Measurements from ENCODE around the gene CCDC89.
A peak's percentile ranks its signal among the peaks of the same experiment; 100 is the strongest.
"Not testable (repeated sequence)": the region's sequence is repeated elsewhere in the genome, so short reads cannot be mapped to it uniquely, and the experiment has no call there.

CCDC89 gene

DNA sequence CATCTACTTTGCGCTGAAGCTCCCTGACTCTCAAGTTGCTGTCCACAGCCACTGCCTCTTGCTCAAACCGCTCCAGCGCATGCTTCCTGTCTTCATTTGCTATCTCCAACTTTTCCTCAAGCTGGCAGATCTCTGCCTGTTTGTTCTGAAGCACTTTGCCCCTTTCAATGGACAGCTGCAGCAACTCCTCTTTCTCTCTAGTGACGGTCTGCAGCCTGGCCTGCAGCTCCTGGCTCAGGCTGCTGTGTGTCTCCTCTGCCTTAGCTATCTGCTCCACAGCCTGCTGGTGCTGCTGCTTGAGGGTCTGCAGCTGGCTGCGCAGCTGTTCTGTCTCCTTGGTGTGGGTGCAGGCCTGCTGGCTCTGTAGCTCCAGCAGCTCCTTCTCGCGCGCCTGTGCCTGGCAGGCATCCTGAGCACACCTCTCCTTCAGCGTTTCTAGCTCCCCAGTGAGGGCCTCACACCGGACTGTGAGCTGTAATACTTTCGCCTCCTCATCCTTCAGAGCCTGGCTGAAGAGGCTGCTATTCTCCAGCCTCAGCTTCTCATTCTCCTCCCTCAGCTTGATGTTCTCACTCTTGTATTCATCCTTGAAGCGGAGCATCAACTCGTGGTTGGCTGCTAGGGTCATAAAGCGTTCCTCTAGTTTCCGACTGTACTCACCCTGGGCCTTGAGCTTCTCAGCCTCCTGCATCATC is 723 bp downstream of the CCDC89 start:
- peak; percentile 85 for DNase-seq

DNA sequence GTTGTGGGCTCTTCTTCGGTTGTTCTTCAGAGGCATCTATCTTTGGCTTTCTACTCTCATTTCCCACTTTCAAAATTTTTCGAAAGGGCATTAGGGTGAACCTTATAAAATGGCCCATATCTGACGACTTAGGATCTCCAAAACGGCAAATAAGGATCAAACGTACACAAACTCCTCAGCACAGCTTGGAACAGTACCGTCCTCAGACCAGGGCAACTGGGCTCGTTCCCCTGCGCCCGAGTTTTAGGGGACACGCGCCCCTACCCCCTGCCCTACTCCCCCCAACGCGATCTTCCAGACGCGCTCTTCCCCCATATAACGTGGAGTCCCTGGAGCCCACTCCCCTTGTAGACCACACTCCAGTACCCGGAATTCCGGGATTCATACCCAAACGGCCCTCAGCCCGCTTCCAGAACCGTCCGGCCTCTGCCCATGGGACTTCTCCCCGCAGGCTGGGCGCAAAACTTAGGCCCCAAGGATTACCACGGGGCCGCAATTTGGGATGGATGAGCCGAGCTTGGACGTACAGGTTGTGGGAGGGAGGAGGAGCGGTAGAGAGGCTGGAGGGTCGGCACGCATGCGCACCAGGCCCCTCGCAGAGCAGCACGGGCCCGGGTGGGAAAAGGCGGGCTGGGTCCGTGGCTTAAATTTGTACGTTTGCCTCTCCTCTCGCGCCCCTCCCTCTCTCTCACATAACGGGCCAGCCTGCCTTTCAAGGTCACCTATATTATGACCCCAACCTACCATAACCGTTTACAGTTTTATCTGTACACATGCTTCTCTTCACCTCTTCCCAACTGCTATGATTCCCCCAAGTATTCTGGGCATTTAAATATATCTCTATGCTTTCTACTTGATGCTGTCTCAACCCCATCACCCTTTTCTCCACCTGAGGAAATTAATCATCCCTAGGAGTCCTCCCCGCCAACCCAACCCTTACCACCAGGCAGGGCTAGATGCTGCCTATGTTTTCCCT is 3.4 kb downstream of the CCDC89 start:
- peak; percentile 89 for DNase-seq

DNA sequence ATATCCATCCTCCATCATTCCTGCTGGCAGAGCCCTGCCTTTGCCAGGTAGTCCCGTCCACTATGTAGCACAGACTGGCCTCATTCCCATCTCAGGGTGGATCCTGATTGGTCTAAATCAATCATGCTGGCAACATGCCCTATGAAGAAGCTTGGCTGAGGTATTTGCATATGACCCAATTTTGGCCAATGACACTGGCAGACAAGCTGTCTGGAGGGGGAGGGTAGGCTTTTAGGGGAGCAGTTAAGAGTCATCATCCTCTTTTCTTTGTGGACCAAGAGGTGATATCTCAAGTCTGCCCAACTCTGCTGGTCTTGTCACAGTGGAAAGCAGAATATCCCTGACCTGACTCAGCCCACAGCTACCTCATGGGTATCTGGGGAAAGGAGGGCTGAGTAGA is 5.1 kb downstream of the CCDC89 start:
- no peak for DNase-seq

DNA sequence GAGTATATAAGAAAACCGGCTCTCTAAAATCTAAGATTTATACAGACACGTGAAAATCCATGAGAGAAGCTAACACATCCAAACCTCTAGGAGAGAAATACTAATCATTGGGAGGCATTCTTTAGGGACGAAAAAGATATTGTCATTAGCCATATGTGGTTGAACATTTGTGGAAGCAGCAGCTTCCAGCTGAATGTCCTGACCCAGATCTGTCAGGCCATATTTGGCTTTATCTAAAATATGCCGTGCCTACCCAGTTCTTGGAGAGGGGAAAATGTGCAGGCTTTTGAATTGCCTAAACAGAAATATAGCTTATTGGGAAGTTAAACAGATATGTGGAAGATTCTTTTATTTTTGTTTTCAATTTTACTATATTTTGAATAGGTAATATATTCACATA is 6.4 kb downstream of the CCDC89 start:
- DNase-seq: no peak

DNA sequence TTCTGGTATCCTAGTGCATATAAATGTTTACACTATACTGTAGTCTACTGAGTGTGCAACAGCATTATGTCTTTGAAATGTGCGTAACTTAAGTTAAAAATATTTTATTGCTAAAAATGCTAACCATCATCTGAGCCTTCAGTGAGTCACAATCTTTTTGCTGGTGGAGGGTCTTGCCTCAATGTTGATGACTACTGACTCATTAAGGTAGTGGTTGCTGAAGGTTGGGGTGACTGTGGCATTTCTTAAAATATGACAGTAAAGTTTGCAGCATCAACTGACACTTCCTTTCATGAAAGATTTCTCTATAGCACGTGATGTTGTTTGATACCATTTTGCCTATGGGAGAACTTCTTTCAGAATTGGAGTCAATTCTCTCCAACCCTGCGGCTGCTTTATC is 12.6 kb downstream of the CCDC89 start:
- DNase-seq: no peak

DNA sequence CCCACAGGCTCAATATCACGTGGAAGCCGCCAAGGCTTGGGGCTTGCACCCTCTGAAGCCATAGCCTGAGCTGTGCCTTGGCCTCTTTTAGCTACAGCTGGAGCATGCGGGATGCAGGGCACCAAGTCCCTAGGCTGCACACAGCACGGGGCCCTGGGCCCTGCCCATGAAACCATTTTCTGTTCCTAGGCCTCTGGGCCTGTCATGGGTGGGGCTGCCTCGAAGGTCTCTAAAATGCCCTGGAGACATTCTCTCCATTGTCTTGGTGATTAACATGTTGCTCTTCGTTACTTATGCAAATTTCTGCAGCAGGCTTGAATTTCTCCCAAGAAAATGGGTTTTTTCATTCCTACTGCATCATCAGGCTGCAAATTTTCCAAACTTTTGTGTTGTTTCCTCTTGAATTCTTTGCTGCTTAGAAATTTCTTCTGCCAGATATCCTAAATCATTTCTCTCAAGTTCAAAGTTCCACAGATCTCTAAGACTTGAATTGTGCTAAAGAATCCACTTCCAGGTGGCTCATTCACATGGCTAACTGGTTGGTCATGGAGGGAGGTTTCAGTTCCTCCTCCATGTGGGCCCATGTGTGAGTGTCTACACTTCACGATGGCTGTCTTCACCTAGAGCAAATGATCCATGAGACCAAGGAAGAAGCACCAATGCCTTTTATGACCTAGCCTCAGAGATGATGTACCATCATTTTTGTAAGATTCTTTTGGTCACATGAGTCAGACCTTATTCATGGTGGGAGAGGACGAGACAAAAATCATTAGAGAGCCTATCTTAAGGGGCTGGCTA is 13.7 kb downstream of the CCDC89 start:
- DNase-seq: no peak

DNA sequence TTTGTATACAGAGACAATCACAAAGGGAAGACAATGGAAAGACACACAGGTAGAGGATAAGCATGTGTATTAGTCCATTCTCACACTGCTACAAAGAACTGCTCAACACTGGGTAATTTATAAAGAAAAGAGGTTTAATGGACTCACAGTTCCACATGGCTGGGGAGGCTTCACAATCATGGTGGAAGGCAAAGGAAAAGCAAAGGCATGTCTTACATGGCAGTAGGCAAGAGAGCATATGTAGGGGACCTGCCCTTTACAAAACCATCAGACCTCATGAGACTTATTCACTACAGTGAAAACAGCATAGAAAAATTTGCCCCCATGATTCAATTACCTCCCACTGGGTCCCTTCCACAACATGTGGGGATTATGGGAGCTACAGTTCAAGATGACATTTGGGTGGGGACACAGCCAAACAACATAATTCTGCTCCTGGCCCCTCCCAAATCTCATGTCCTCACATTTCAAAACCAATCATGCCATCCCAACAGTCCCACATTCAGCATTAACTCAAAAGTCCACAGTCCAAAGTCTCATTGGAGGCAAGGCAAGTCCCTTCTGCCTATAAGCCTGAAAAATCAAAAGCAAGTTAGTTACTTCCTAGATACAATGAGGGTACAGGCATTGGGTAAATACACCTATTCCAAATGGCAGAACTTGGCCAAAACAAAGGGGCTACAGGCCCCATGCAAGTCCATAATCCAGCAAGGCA is 14.9 kb downstream of the CCDC89 start:
- not testable (repeated sequence) for DNase-seq

DNA sequence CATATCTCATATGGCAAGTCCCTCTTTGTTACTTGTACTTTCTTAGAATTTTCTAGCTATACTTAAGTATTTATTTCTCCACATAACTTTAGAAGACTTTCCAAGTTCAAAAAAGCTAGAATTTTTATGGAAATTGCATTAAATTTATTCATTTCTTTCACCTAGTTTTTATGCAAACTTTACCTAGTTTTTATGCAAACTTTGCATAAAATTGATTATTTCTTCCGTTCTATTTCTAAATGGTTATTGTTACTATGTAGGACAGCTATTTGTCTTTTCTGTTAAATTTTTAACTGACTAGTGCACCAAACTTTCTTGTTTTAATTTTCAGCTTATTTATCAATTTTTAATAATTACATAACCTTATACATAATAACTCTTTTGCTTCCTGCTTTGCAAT is 17.8 kb downstream of the CCDC89 start:
- DNase-seq: no peak

DNA sequence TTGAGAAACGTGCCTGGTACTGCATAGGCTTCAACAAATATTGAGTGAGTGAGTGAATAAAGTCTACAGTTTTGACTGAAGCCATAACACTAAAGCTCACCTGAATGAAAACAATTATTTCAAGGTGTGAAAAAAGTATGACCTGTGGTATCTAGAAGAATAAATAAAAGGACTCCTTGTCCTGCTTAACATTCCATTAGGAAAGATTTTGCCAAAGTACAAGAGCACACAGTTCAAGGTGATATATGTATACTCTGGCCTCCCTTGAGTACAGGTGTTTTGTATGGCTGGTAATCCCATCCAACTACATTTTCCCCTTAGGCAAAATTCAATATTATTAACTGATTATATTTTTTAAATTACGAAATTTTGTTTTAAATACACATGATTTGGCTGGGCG is 19.3 kb downstream of the CCDC89 start:
- DNase-seq: no peak

DNA sequence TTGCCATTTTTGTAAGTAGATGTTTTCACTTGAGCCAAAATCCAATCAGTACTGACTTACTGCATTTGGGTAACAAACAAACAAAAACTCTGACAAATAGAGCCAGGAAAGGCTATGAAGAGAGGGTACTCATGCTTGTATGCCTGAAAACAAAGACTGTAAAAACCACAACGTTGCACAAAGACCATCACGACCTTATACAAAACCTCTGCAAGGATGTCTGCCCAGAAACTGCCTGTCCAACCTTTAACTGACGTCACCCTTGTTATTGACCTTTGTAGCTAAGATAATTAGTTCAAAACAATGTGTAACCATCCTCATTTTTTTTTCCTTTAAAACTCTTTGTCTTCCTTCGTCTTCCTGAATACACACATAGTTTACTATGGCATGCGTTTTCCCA is 20.3 kb downstream of the CCDC89 start:
- DNase-seq: no peak

DNA sequence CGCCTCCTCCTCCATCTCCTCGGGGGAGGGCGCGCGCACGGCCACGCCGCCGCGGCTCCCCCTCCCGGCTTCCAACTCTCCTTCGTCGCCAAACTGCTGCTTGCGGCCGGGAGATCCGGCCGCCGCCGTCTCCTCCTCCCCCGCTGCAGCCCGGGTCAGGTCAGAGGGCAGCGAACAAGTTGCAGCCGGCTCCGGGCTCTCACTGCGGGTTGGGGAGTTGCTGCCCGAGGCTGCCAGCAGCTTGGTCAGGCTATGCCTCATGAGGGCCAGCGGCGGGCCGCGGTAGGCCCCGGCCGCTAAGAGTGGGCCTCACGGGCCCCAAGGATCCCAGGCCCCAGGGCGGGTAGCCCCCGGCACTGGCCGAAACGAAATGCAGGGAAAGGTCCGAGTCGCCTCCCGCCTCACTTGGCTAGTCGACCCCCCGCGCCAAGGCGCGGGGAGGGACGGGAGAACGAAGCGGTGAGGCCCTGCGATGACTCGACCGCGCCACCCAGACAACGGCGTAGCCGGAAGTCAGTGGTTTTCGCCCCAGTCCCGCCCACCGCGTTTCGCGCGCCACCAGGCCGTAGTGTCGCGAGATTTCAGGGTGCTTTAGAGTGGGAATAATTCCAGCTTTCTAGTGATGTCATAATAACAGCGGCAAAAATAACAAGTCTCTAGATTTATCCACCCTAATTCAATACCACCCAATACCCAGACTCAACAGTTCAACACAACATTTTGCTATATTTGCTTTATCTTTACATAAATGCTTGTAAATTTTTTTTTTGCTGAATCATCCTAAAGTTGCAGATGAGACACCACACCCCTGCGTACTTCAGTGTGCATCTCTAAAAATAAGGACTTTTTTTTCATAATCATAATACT is 21.1 kb downstream of the CCDC89 start, which contains the start of gene CREBZF:
Gene CREBZF (minus strand): TSS at position 515 of the 867 bp plus-strand sequence. CDS start 254 bp downstream, at position 261.
- peak; percentile 97 for DNase-seq

DNA sequence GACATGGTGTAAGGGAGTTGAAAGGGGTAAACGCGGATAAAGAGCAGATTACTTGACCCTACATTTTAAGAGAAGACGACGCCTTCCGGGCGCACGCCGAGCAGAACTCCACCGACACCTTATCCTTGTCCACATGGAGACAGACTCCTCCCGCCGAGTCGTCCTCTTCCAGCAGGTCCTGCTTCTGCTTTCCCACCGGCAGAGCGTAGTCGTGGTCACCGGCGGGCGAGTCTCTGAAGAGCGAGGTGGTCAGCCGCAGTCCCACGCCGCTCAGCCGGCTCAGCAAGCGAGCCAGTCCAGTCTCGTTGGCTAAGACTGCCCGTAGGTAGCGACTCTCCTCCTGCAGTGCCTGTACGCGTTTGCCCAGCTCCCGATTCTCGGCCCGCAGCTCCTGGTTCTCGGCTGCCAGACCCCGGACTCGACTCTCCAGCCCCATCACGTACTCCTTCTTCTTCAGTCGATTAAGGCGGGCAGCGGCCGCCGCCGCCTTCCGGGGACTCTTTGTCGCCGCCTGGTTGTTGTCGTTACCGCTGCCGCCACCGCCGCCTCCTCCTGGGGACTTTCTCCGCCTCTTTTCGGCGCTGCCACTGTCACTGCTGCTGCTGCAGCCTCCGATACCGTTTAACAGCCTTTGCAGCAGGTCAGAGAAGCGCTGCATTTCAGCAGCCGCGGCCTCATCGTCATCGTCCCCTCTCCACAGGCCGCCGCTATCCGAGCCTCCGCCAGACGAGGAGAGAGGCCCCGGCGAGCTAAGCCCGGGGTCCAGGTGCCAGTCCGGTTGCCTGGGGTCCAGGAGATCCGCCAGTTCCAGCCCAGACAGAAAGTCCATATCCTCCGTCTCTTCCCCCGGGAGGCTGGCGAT is 22.0 kb downstream of the CCDC89 start:
- DNase-seq: peak; percentile 84

DNA sequence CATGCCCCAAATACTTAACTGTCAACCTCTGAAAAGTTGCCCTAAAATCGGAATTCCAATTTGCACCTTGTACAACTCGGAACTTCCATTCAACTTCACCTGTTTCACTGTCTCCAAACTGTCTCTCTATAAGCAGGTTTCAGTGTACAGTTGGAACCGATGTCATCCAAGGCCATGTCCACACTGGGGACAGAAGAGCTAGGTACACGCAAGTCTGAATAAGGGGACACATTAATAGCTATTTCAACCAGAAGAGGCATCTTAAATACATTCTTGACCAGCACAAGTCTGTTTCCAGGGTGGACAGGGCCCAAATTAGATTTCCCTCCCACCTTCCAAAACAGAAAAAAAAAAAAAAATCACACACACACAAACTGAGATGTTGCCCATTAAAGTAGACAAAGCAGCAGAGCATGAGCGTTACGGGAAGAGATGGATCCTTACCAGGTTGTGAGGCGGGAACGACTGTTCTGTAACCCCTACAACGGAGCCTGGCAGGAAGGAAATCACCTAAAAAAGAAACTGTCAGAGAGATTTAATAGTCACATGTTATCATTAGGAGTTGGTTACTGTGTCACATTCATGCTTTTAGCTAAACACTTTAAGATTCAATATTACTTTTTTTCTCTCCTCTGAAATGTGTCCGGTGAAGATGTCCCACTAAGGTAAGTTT is 22.8 kb downstream of the CCDC89 start:
- DNase-seq: no peak

DNA sequence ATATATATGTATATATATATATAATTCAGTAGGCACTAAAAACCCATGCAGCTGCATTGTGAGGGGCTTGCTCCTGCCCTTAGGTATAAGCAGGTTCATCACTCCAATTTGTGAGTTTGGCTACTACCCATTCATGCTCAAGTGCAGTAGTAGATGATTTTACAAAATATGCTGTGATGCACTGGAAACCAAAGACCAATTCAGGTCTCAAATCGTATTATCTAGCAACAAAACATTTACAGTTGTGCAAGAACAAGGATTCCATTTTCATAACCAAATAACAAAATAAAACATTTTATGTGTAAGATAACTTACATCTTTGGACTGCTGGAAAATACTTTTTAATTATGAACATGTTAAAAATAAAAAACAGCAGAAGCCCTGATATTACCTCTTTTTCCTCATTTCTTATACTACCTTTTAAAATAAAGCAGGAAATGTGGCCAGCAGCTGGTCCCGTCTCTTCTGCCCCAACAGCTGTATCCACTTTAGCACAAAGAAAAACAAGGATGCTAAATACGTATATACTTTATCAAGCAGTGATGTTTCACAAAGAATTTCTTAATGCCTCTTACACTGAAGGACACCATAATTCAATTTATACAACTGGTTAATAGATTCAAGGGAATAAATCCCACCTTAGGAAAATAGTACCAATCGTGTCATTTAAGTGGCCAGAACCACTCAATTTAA is 23.9 kb downstream of the CCDC89 start:
- DNase-seq: no peak

DNA sequence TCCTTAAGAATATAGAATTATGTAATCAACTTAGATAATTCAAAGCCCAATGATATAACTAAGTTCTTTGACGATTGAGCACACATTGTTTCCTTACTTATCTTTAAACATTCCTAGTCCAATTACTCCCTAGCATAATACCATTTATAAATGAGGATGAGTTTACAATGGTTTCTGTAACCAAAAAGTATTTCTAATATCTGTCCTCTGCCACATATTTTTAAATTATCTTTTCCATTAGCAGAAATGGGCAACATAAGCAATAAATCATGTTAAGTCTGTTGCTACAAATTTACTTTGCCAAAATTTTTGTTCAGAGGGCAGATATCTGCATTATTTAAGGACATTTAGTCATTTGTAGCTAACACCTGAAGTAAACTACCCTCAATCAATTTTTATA is 27.8 kb downstream of the CCDC89 start:
- DNase-seq: no peak

DNA sequence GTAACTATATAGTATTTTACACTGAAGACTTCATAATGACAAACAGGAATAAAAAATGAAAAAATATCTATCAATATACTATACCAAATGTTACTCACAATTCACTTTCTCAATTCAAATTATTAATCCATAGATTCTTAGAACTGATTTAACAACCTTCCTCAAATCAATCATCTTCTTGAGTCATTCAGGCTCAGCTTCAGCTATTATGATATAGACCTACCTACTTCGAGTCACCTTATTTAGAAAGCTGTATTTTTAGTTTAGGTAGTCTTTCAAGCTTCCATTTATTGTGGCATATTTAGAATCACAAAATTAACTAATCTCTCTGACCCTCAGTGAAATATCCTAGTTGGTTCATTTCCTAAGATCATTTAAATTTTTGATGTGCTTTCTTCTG is 29.2 kb downstream of the CCDC89 start:
- no peak for DNase-seq

DNA sequence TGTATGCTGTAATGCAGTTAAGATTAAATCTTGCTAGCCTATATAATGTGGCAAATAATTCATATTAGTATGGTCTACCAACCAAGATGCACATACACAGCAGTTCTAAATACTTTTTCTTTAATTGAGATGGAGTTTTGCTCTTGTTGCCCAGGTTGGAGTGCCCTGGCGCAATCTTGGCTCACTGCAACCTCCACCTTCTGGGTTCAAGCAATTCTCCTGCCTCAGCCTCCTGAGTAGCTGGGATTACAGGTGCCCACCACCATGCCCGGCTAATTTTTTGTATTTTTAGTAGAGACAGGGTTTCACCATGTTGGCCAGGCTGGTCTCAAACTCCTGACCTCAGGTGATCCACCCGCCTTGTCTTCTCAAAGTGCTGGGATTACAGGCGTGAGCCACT is 31.7 kb downstream of the CCDC89 start:
- DNase-seq: not testable (repeated sequence)

DNA sequence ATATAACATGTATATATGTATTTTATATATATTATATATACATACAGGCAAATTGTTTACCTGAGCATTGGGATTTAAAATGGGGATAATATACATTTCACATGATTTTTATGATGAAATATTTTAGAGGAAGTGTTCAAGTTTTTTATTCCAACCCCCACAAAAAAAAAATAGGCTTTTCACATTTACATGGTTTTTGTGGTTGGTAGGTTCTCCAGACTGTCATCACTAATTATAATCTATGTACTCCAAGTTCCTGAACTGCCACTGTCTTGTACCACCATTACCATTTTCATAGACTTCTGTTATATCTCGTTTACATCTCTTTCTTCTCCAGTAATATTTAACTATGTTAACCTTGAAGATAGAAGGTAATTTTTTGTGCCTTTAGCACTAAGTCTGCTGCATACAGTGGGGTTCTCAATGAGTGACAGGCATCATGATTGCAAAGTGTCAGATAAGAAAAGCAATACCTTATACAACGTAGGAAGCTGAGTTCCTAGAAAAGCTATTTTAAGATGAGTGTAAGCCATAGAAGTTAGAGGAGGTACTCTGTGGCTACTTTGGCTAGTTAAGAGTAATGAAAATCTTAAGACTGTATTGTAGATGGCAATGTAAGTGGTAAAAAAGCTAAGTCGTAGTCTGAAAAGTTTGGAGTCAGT is 33.1 kb downstream of the CCDC89 start:
- DNase-seq: no peak

DNA sequence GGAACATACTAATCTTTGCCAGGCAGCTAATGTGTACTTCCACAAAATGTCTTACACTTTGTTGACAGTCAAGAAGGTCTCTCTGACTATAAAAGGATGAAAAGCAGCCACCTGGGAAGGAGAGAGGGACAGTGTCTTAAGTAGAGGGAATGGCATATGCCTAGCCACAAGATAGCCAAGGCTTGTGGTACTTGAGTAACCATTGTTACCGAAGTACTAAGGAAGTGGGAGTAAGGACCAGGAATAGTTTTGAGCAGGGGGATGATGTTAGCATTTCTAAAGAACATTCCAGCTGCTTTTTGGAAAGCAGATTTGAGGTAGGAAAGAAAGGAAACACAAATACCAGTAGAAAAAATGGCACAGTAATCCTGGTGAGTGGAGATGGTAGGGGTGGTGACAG is 34.9 kb downstream of the CCDC89 start:
- DNase-seq: no peak
